ENCODE data around the gene WDR36.
A peak's percentile ranks its signal among the peaks of the same experiment; 100 is the strongest.

Gene WDR36

DNA sequence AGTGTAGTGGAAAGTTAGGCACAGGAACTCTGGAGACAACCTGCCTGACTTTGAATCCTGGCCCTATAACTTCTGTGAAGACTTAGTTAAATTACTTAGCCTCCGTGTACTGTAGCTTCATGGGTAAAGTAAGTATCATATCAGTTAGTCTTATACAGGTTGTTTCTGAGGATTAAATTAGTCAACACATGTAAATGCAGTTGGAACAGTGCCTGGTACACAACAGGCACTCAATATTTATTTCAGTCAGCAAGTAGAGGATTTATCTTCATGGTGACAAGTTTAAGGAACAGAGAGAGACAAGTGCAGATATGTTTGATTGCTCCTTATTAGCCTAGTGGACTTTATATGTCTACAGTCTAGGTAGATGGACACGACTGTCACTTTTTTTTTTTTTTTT lies 17.9 kb upstream of the WDR36 start:
- no peaks in the 10 kb centered on the region for H4K20me1 ChIP-seq (ENCODE audit: insufficient read depth, low read length, poor library complexity, severe bottlenecking)
- peaks cover 8% of the 10 kb centered on the region for H3K4me1 ChIP-seq (ENCODE audit: insufficient read depth, low read length, poor library complexity, severe bottlenecking)
- H3K27me3 ChIP-seq (ENCODE audit: insufficient read depth, low read length, poor library complexity, severe bottlenecking) = no peaks in the 10 kb centered on the region
- no peaks in the 10 kb centered on the region for H3K9me2 ChIP-seq (replicated peaks; ENCODE audit: low read depth, low read length)
- no peaks in the 10 kb centered on the region for H3K36me3 ChIP-seq (ENCODE audit: insufficient read depth, low read length)
- peak overlapping the region; percentile 71 for H3K9ac ChIP-seq (ENCODE audit: low read depth, low read length, poor library complexity, severe bottlenecking)
- H2AFZ ChIP-seq (ENCODE audit: low read length) = no peak overlapping the region
- TF ChIP-seq, protein P1, sequence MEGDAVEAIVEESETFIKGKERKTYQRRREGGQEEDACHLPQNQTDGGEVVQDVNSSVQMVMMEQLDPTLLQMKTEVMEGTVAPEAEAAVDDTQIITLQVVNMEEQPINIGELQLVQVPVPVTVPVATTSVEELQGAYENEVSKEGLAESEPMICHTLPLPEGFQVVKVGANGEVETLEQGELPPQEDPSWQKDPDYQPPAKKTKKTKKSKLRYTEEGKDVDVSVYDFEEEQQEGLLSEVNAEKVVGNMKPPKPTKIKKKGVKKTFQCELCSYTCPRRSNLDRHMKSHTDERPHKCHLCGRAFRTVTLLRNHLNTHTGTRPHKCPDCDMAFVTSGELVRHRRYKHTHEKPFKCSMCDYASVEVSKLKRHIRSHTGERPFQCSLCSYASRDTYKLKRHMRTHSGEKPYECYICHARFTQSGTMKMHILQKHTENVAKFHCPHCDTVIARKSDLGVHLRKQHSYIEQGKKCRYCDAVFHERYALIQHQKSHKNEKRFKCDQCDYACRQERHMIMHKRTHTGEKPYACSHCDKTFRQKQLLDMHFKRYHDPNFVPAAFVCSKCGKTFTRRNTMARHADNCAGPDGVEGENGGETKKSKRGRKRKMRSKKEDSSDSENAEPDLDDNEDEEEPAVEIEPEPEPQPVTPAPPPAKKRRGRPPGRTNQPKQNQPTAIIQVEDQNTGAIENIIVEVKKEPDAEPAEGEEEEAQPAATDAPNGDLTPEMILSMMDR (conservative IDR thresholded peaks at IDR 0.05; ENCODE audit: low read length) = no peak
- no peak for TF ChIP-seq EZH2phosphoT487 (IDR thresholded peaks at IDR 0.05; ENCODE audit: borderline replicate concordance)
- no peaks in the 10 kb centered on the region for H3K9me3 ChIP-seq (ENCODE audit: insufficient read depth, low read depth, low read length)
- H3K79me2 ChIP-seq (ENCODE audit: insufficient read depth, low read length) = peaks cover 4% of the 10 kb centered on the region; the same call in 1 of the 2 replicates
- H3K4me2 ChIP-seq (ENCODE audit: low read depth, low read length, poor library complexity, severe bottlenecking) = peak overlapping the region; percentile 81
- H3K4me3 ChIP-seq (ENCODE audit: low read length, poor library complexity, severe bottlenecking) = peak overlapping the region; percentile 79
- H3F3A ChIP-seq (ENCODE audit: low read depth) = no peaks in the 10 kb centered on the region

DNA sequence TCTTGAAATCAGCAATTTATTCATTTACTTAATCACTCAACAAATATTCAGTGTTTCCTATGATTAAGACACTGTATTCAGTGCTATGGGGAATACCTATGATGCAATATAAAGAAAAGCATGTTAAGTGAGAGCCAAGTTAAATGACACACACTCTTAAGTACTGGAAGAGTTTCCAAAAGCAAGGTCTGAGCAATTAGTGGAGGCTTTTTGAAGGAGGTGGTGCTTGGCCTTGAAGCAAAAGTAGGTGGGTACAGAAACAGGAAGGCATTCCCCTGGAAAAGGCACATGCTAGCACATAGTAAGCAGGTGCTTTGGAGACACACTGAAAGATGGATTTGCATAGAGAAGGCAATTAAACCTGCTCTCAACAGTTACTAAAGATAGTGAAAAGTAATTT lies 16.6 kb upstream of the WDR36 start:
- Histone ChIP-seq H3K9ac (ENCODE audit: low read depth, low read length, poor library complexity, severe bottlenecking) (no peak overlapping the region), H3K4me3 (ENCODE audit: low read length, poor library complexity, severe bottlenecking) (no peak overlapping the region), H4K20me1 (ENCODE audit: insufficient read depth, low read length, poor library complexity, severe bottlenecking) (no peaks in the 10 kb centered on the region), H3K27me3 (ENCODE audit: insufficient read depth, low read length, poor library complexity, severe bottlenecking) (no peaks in the 10 kb centered on the region), H3K4me1 (ENCODE audit: insufficient read depth, low read length, poor library complexity, severe bottlenecking) (peaks cover 8% of the 10 kb centered on the region), H2AFZ (ENCODE audit: low read length) (no peak overlapping the region), H3K9me3 (ENCODE audit: insufficient read depth, low read depth, low read length) (no peaks in the 10 kb centered on the region), H3K36me3 (ENCODE audit: insufficient read depth, low read length) (no peaks in the 10 kb centered on the region), H3K9me2 (replicated peaks; ENCODE audit: low read depth, low read length) (no peaks in the 10 kb centered on the region), H3F3A (ENCODE audit: low read depth) (no peaks in the 10 kb centered on the region), H3K4me2 (ENCODE audit: low read depth, low read length, poor library complexity, severe bottlenecking) (peak overlapping the region; percentile 44), H3K79me2 (ENCODE audit: insufficient read depth, low read length) (peaks cover 4% of the 10 kb centered on the region; the same call in 1 of the 2 replicates)
- TF ChIP-seq, protein P1 (conservative IDR thresholded peaks at IDR 0.05; ENCODE audit: low read length) = no peak
- no peak for TF ChIP-seq EZH2phosphoT487 (IDR thresholded peaks at IDR 0.05; ENCODE audit: borderline replicate concordance)

DNA sequence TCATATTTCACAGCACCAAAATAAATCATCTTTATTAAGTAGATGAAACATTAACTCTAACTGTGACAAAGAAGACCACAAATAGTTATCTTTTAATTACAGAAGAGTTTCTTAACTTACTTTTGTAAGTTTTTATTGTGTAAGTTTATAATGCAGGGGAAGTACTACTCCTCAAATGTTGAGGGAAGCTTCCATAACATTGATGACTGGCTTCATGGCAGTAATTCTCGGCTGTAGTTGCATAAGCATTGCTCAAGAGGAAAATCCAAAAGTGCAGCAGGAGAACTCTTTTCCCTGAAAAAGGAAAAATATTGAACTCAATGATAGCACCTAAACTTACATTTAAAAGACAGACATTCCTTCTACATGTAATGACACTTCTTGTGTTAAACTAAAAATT lies 16.1 kb upstream of the WDR36 start:
- Histone ChIP-seq H2AFZ (ENCODE audit: low read length) (no peak overlapping the region), H3K4me2 (ENCODE audit: low read depth, low read length, poor library complexity, severe bottlenecking) (no peak overlapping the region)
- TF ChIP-seq, protein P1 (conservative IDR thresholded peaks at IDR 0.05; ENCODE audit: low read length) = no peak
- TF ChIP-seq EZH2phosphoT487 (IDR thresholded peaks at IDR 0.05; ENCODE audit: borderline replicate concordance) = no peak

More for the DNA sequence above, 16.1 kb upstream of the WDR36 start:
- Histone ChIP-seq H4K20me1 (ENCODE audit: insufficient read depth, low read length, poor library complexity, severe bottlenecking) (no peaks in the 10 kb centered on the region), H3K4me3 (ENCODE audit: low read length, poor library complexity, severe bottlenecking) (no peak overlapping the region), H3K9me2 (replicated peaks; ENCODE audit: low read depth, low read length) (no peaks in the 10 kb centered on the region), H3K4me1 (ENCODE audit: insufficient read depth, low read length, poor library complexity, severe bottlenecking) (peaks cover 8% of the 10 kb centered on the region), H3K79me2 (ENCODE audit: insufficient read depth, low read length) (peaks cover 4% of the 10 kb centered on the region; the same call in 1 of the 2 replicates), H3F3A (ENCODE audit: low read depth) (no peaks in the 10 kb centered on the region), H3K9me3 (ENCODE audit: insufficient read depth, low read depth, low read length) (no peaks in the 10 kb centered on the region), H3K36me3 (ENCODE audit: insufficient read depth, low read length) (no peaks in the 10 kb centered on the region), H3K9ac (ENCODE audit: low read depth, low read length, poor library complexity, severe bottlenecking) (no peak overlapping the region), H3K27me3 (ENCODE audit: insufficient read depth, low read length, poor library complexity, severe bottlenecking) (no peaks in the 10 kb centered on the region)

Measured in Loucy (cell line).